Measurements from ENCODE around the gene OR52M1. TPM values are rescaled to one million over a fixed set of nuclear protein-coding genes. Genes with fewer than 3 reads are reported as not detected.

The OR52M1 gene
- polyA plus RNA-seq (not detected in 3 replicates), polyA minus RNA-seq (not detected in 3 replicates)
- not detected for polyA plus RNA-seq (2011; ENCODE audit: low read depth)
- not detected in 2 replicates for polyA plus RNA-seq (2011; cell fraction: cytosol; rRNA removed)
- polyA plus RNA-seq (2011; cell fraction: nucleus; rRNA removed) = not detected in 2 replicates
- not detected in 2 replicates for polyA plus RNA-seq (2012; ENCODE audit: low replicate concordance)
- not detected for polyA minus RNA-seq (2011; cell fraction: cytosol; rRNA and poly(A)+ RNA removed)
- not detected in 2 replicates for polyA minus RNA-seq (2011; cell fraction: nucleus; rRNA and poly(A)+ RNA removed)

GRCh38 chr11:4544891-4545290 lies at the start of gene OR52M1:
Gene OR52M1, plus strand, starts transcription at chr11:4545191. Its CDS starts 0 bp downstream, at chr11:4545191.
- H3K27ac ChIP-seq (ENCODE audit: control insufficient read depth, insufficient read depth, low read length) = no peak within 1 kb of the TSS
- FAIRE-seq (no peak), DNase-seq (ENCODE audit: low read depth, low spot score) (no peak)
- H3K79me2 ChIP-seq (ENCODE audit: control insufficient read depth, insufficient read depth, low read length) = no peaks in the 10 kb centered on the region
- no peak within 1 kb of the TSS for H3K4me3 ChIP-seq (ENCODE audit: control insufficient read depth in 2 of 3, extremely low read depth in 1 of 3, insufficient read depth in 2 of 3, low read depth in 1 of 3, low read length in 3 of 3)
- no peaks in the 10 kb centered on the region for H4K20me1 ChIP-seq (ENCODE audit: control insufficient read depth, extremely low read depth, insufficient read depth, low read length)
- H3K4me1 ChIP-seq (ENCODE audit: control insufficient read depth, extremely low read depth, insufficient read depth, low read length) = peaks cover 8% of the 10 kb centered on the region
- no peak within 1 kb of the TSS for H3K9ac ChIP-seq (ENCODE audit: control insufficient read depth, extremely low read depth, insufficient read depth, low read length)
- no peaks in the 10 kb centered on the region for H3K9me1 ChIP-seq (ENCODE audit: control insufficient read depth, extremely low read depth, insufficient read depth, low read length)
- dilution Hi-C loops (cut with MboI; ENCODE audit: extremely low pct_ligation_motif_present, low sequenced_read_pairs) = no loop called here
- H3K9me3 ChIP-seq (ENCODE audit: control insufficient read depth, low read depth, low read length) = no peaks in the 10 kb centered on the region
- H2AFZ ChIP-seq (ENCODE audit: control insufficient read depth, low read length) = no peak within 1 kb of the TSS
- TF ChIP-seq CTCF (optimal IDR thresholded peaks at IDR 0.05 in 1 of 3, IDR thresholded peaks at IDR 0.05 in 1 of 3, conservative IDR thresholded peaks at IDR 0.05 in 1 of 3; ENCODE audit: extremely low read depth in 1 of 3, insufficient read depth in 2 of 3, low read length in 3 of 3) = no peak
- TF ChIP-seq EZH2 (IDR thresholded peaks at IDR 0.05; ENCODE audit: low read length) = no peak
- H3K36me3 ChIP-seq (ENCODE audit: control insufficient read depth in 2 of 2, extremely low read depth in 1 of 2, insufficient read depth in 2 of 2, low read length in 2 of 2) = no peaks in the 10 kb centered on the region
- no peak within 1 kb of the TSS for H3K4me2 ChIP-seq (ENCODE audit: control insufficient read depth, extremely low read depth, insufficient read depth, low read depth, low read length)
- H3K27me3 ChIP-seq (ENCODE audit: control insufficient read depth, extremely low read depth, insufficient read depth, low read length) = no peaks in the 10 kb centered on the region

- Histone ChIP-seq H3K27ac (ENCODE audit: control insufficient read depth, insufficient read depth, low read length) (no peak overlapping the region), H3K9me1 (ENCODE audit: control insufficient read depth, extremely low read depth, insufficient read depth, low read length) (peaks cover 2% of the 10 kb centered on the region), H3K27me3 (ENCODE audit: control insufficient read depth, extremely low read depth, insufficient read depth, low read length) (peaks cover 28% of the 10 kb centered on the region), H3K4me1 (ENCODE audit: control insufficient read depth, extremely low read depth, insufficient read depth, low read length) (peaks cover 3% of the 10 kb centered on the region), H2AFZ (ENCODE audit: control insufficient read depth, low read length) (no peak overlapping the region), H3K4me2 (ENCODE audit: control insufficient read depth, extremely low read depth, insufficient read depth, low read depth, low read length) (no peak overlapping the region), H3K79me2 (ENCODE audit: control insufficient read depth, insufficient read depth, low read length) (no peaks in the 10 kb centered on the region), H4K20me1 (ENCODE audit: control insufficient read depth, extremely low read depth, insufficient read depth, low read length) (no peaks in the 10 kb centered on the region), H3K36me3 (ENCODE audit: control insufficient read depth in 2 of 2, extremely low read depth in 1 of 2, insufficient read depth in 2 of 2, low read length in 2 of 2) (no peaks in the 10 kb centered on the region), H3K9ac (ENCODE audit: control insufficient read depth, extremely low read depth, insufficient read depth, low read length) (no peak overlapping the region), H3K4me3 (ENCODE audit: control insufficient read depth in 2 of 3, extremely low read depth in 1 of 3, insufficient read depth in 2 of 3, low read depth in 1 of 3, low read length in 3 of 3) (no peak overlapping the region), H3K9me3 (ENCODE audit: control insufficient read depth, low read depth, low read length) (no peaks in the 10 kb centered on the region)
- DNase-seq (ENCODE audit: low read depth, low spot score) = no peak
- TF ChIP-seq CTCF (optimal IDR thresholded peaks at IDR 0.05 in 1 of 3, IDR thresholded peaks at IDR 0.05 in 1 of 3, conservative IDR thresholded peaks at IDR 0.05 in 1 of 3; ENCODE audit: extremely low read depth in 1 of 3, insufficient read depth in 2 of 3, low read length in 3 of 3) = no peak
- TF ChIP-seq EZH2 (IDR thresholded peaks at IDR 0.05; ENCODE audit: low read length) = no peak
- dilution Hi-C loops (cut with MboI; ENCODE audit: extremely low pct_ligation_motif_present, low sequenced_read_pairs) = no loop called here
- FAIRE-seq = no peak
These were observed 49.5 kb upstream of the OR52M1 start for GRCh38 chr11:4495487-4495886.
